Measurements from ENCODE around the gene GABARAPL1.
"Not testable (repeated sequence)": the region's sequence is repeated elsewhere in the genome, so short reads cannot be mapped to it uniquely, and the experiment has no call there.

GABARAPL1 gene

GRCh38 chr12:10214895-10215267 is 2.2 kb downstream of the GABARAPL1 start:
- no peaks in the 10 kb centered on the region for H3K27me3 ChIP-seq (ENCODE audit: low read length)
- H3K9ac ChIP-seq (ENCODE audit: low read length), result no peak overlapping the region
- H3K9me3 ChIP-seq (ENCODE audit: insufficient read depth, low read length), result no peaks in the 10 kb centered on the region
- no peaks in the 10 kb centered on the region for H4K20me1 ChIP-seq (ENCODE audit: low read depth, low read length)
- no peak overlapping the region for H3K4me3 ChIP-seq (ENCODE audit: insufficient read depth, low read length, poor library complexity, severe bottlenecking)
- H3F3A ChIP-seq (ENCODE audit: insufficient read depth), result no peaks in the 10 kb centered on the region
- H2AFZ ChIP-seq (ENCODE audit: low read depth, low read length, severe bottlenecking), result no peak overlapping the region
- H3K27ac ChIP-seq (ENCODE audit: low read depth, low read length), result no peak overlapping the region
- no peaks in the 10 kb centered on the region for H3K79me2 ChIP-seq (ENCODE audit: insufficient read depth, low read length)
- TF ChIP-seq CTCF (IDR thresholded peaks at IDR 0.05; ENCODE audit: insufficient read depth, low read length, poor library complexity, severe bottlenecking) (no peak), EZH2phosphoT487 (conservative IDR thresholded peaks at IDR 0.05; ENCODE audit: low read length) (no peak)
- no peaks in the 10 kb centered on the region for H3K36me3 ChIP-seq (ENCODE audit: low read length)
- H3K4me2 ChIP-seq (ENCODE audit: low read depth, low read length, poor library complexity, severe bottlenecking), result no peak overlapping the region
- no peaks in the 10 kb centered on the region for H3K9me2 ChIP-seq (replicated peaks; ENCODE audit: insufficient read depth, low read length)

- Histone ChIP-seq H3K4me2 (ENCODE audit: low read depth, low read length, poor library complexity, severe bottlenecking) (no peak overlapping the region), H2AFZ (ENCODE audit: low read depth, low read length, severe bottlenecking) (no peak overlapping the region), H3K36me3 (ENCODE audit: low read length) (no peaks in the 10 kb centered on the region), H3K4me3 (ENCODE audit: insufficient read depth, low read length, poor library complexity, severe bottlenecking) (no peak overlapping the region), H3K9me2 (replicated peaks; ENCODE audit: insufficient read depth, low read length) (no peaks in the 10 kb centered on the region), H3K9ac (ENCODE audit: low read length) (no peak overlapping the region), H3K79me2 (ENCODE audit: insufficient read depth, low read length) (no peaks in the 10 kb centered on the region), H3K9me3 (ENCODE audit: insufficient read depth, low read length) (no peaks in the 10 kb centered on the region), H3K27me3 (ENCODE audit: low read length) (no peaks in the 10 kb centered on the region), H3K27ac (ENCODE audit: low read depth, low read length) (no peak overlapping the region), H4K20me1 (ENCODE audit: low read depth, low read length) (no peaks in the 10 kb centered on the region), H3F3A (ENCODE audit: insufficient read depth) (no peaks in the 10 kb centered on the region)
- TF ChIP-seq EZH2phosphoT487 (conservative IDR thresholded peaks at IDR 0.05; ENCODE audit: low read length) (no peak), CTCF (IDR thresholded peaks at IDR 0.05; ENCODE audit: insufficient read depth, low read length, poor library complexity, severe bottlenecking) (no peak)
Measured at GRCh38 chr12:10215436-10215835, 2.8 kb downstream of the GABARAPL1 start.

- H3K4me2 ChIP-seq (ENCODE audit: low read depth, low read length, poor library complexity, severe bottlenecking); H3K27ac ChIP-seq (ENCODE audit: low read depth, low read length); H3K4me3 ChIP-seq (ENCODE audit: insufficient read depth, low read length, poor library complexity, severe bottlenecking): not testable (repeated sequence)
Measured at GRCh38 chr12:10215946-10216345, 3.3 kb downstream of the GABARAPL1 start.

GRCh38 chr12:10218021-10218420 is 5.3 kb downstream of the GABARAPL1 start:
- H4K20me1 ChIP-seq (ENCODE audit: low read depth, low read length), result no peaks in the 10 kb centered on the region
- H3K36me3 ChIP-seq (ENCODE audit: low read length), result no peaks in the 10 kb centered on the region
- TF ChIP-seq EZH2phosphoT487 (conservative IDR thresholded peaks at IDR 0.05; ENCODE audit: low read length) (no peak), CTCF (IDR thresholded peaks at IDR 0.05; ENCODE audit: insufficient read depth, low read length, poor library complexity, severe bottlenecking) (no peak)
- H3K4me3 ChIP-seq (ENCODE audit: insufficient read depth, low read length, poor library complexity, severe bottlenecking), result no peak overlapping the region
- no peak overlapping the region for H3K27ac ChIP-seq (ENCODE audit: low read depth, low read length)
- H3K9me2 ChIP-seq (replicated peaks; ENCODE audit: insufficient read depth, low read length), result no peaks in the 10 kb centered on the region
- no peak overlapping the region for H2AFZ ChIP-seq (ENCODE audit: low read depth, low read length, severe bottlenecking)
- H3K9ac ChIP-seq (ENCODE audit: low read length), result no peak overlapping the region
- no peaks in the 10 kb centered on the region for H3K79me2 ChIP-seq (ENCODE audit: insufficient read depth, low read length)
- H3F3A ChIP-seq (ENCODE audit: insufficient read depth), result no peaks in the 10 kb centered on the region
- no peaks in the 10 kb centered on the region for H3K27me3 ChIP-seq (ENCODE audit: low read length)
- H3K9me3 ChIP-seq (ENCODE audit: insufficient read depth, low read length), result no peaks in the 10 kb centered on the region
- H3K4me2 ChIP-seq (ENCODE audit: low read depth, low read length, poor library complexity, severe bottlenecking), result no peak overlapping the region

More at GRCh38 chr12:10215946-10216345, 3.3 kb downstream of the GABARAPL1 start:
- not testable (repeated sequence) for H3K36me3 ChIP-seq (ENCODE audit: low read length); H3K9me3 ChIP-seq (ENCODE audit: insufficient read depth, low read length); H3K79me2 ChIP-seq (ENCODE audit: insufficient read depth, low read length); H3K9ac ChIP-seq (ENCODE audit: low read length); H2AFZ ChIP-seq (ENCODE audit: low read depth, low read length, severe bottlenecking); H3F3A ChIP-seq (ENCODE audit: insufficient read depth); H3K9me2 ChIP-seq (replicated peaks; ENCODE audit: insufficient read depth, low read length); H4K20me1 ChIP-seq (ENCODE audit: low read depth, low read length); H3K27me3 ChIP-seq (ENCODE audit: low read length)
